Ectodermal cell (in vitro differentiated cells): Measurements from ENCODE around the gene GLTP.

ENCODE experiments used
- H3K27ac ChIP-seq: 2 replicates; pipeline ENCODE4 v1.7.0; 2013; ENCODE audit warnings: mild to moderate bottlenecking, low read depth, low read length; ENCODE audit not compliant: insufficient read depth, poor library complexity, severe bottlenecking
- H3K27me3 ChIP-seq: 2 replicates; pipeline ENCODE4 v1.7.0; 2013; ENCODE audit warnings: mild to moderate bottlenecking, low read length; ENCODE audit not compliant: insufficient read depth, control insufficient read depth, poor library complexity, severe bottlenecking
- H3K36me3 ChIP-seq: one replicate; pipeline ENCODE4 v1.7.0; 2013; ENCODE audit warnings: low read length; ENCODE audit not compliant: control insufficient read depth, insufficient read depth
- H3K4me1 ChIP-seq: one replicate; pipeline ENCODE4 v1.7.0; 2013; ENCODE audit warnings: low read length; ENCODE audit not compliant: control insufficient read depth, insufficient read depth
- H3K4me3 ChIP-seq: 2 replicates; pipeline ENCODE4 v1.7.0; 2013; ENCODE audit warnings: low read depth, low read length, control low read depth; ENCODE audit not compliant: insufficient read depth
- H3K9me3 ChIP-seq: 2 replicates; pipeline ENCODE4 v1.7.0; 2013; ENCODE audit warnings: mild to moderate bottlenecking, low read length, moderate library complexity; ENCODE audit not compliant: control insufficient read depth
- WGBS, 2 experiments: methylation state at CpG; one replicate each; pipeline ENCODE4 v1.1.7; 2013; ENCODE audit warnings: missing lambda C conversion rate in 2 of 2; 5-methylcytosine and 5-hydroxymethylcytosine counted together

GLTP gene

GRCh38 chr12:109824731-109825130 is 55.6 kb downstream of the GLTP start:
- Histone ChIP-seq H3K4me1 (peaks cover 5% of the 10 kb centered on the region), H3K27me3 (no peaks in the 10 kb centered on the region), H3K9me3 (no peaks in the 10 kb centered on the region), H3K4me3 (no peak overlapping the region), H3K27ac (no peak overlapping the region), H3K36me3 (no peaks in the 10 kb centered on the region)
- WGBS, 2 experiments: 87 to 93% methylated on average over 8 of the region's 8 CpGs

GRCh38 chr12:109822951-109823411 is 57.4 kb downstream of the GLTP start:
- WGBS, 2 experiments: 87 to 89% methylated on average over 15 of the region's 15 CpGs
- Histone ChIP-seq H3K4me3 (no peak overlapping the region), H3K36me3 (no peaks in the 10 kb centered on the region)

GRCh38 chr12:109822416-109822815 is 57.9 kb downstream of the GLTP start:
- WGBS, 2 experiments: 85 to 87% methylated on average over 7 of the region's 7 CpGs
- no peaks in the 10 kb centered on the region for H3K9me3 ChIP-seq
- no peak overlapping the region for H3K4me3 ChIP-seq

More at GRCh38 chr12:109822951-109823411, 57.4 kb downstream of the GLTP start:
- no peaks in the 10 kb centered on the region for H3K27me3 ChIP-seq
- no peak overlapping the region for H3K27ac ChIP-seq
- H3K4me1 ChIP-seq: peaks cover 5% of the 10 kb centered on the region
- no peaks in the 10 kb centered on the region for H3K9me3 ChIP-seq

GRCh38 chr12:109821968-109822367 is 58.4 kb downstream of the GLTP start:
- Histone ChIP-seq H3K9me3 (no peaks in the 10 kb centered on the region), H3K4me1 (peaks cover 5% of the 10 kb centered on the region), H3K4me3 (no peak overlapping the region), H3K27ac (no peak overlapping the region), H3K36me3 (no peaks in the 10 kb centered on the region), H3K27me3 (no peaks in the 10 kb centered on the region)

More at GRCh38 chr12:109822416-109822815, 57.9 kb downstream of the GLTP start:
- H3K27ac ChIP-seq: no peak overlapping the region
- H3K36me3 ChIP-seq: no peaks in the 10 kb centered on the region
- no peaks in the 10 kb centered on the region for H3K27me3 ChIP-seq
- peaks cover 5% of the 10 kb centered on the region for H3K4me1 ChIP-seq

- Histone ChIP-seq H3K4me1 (peaks cover 5% of the 10 kb centered on the region), H3K27ac (no peak overlapping the region), H3K36me3 (no peaks in the 10 kb centered on the region), H3K27me3 (no peaks in the 10 kb centered on the region), H3K4me3 (no peak overlapping the region), H3K9me3 (no peaks in the 10 kb centered on the region)
- 92% methylated on average over 16 of the region's 16 CpGs for WGBS, 2 experiments
These were observed 59.4 kb downstream of the GLTP start for GRCh38 chr12:109820816-109821381.

- Histone ChIP-seq H3K36me3 (no peaks in the 10 kb centered on the region), H3K27ac (no peak overlapping the region), H3K4me3 (no peak overlapping the region), H3K27me3 (no peaks in the 10 kb centered on the region), H3K9me3 (no peaks in the 10 kb centered on the region), H3K4me1 (peaks cover 5% of the 10 kb centered on the region)
- 87 to 91% methylated on average over 10 of the region's 10 CpGs for WGBS, 2 experiments
These were observed 61.3 kb downstream of the GLTP start for GRCh38 chr12:109818905-109819500.

GRCh38 chr12:109818253-109818652 is 62.1 kb downstream of the GLTP start:
- H3K27me3 ChIP-seq: no peaks in the 10 kb centered on the region
- H3K4me1 ChIP-seq: peaks cover 5% of the 10 kb centered on the region
- H3K36me3 ChIP-seq: no peaks in the 10 kb centered on the region
- no peaks in the 10 kb centered on the region for H3K9me3 ChIP-seq
- 92 to 95% methylated on average over 9 of the region's 9 CpGs for WGBS, 2 experiments
- no peak overlapping the region for H3K27ac ChIP-seq
- H3K4me3 ChIP-seq: no peak overlapping the region

- peaks cover 5% of the 10 kb centered on the region for H3K4me1 ChIP-seq
- 94 to 96% methylated on average over 8 of the region's 8 CpGs for WGBS, 2 experiments
- H3K27me3 ChIP-seq: no peaks in the 10 kb centered on the region
- H3K36me3 ChIP-seq: no peaks in the 10 kb centered on the region
- no peaks in the 10 kb centered on the region for H3K9me3 ChIP-seq
- no peak overlapping the region for H3K27ac ChIP-seq
- no peak overlapping the region for H3K4me3 ChIP-seq
These were observed 62.6 kb downstream of the GLTP start for GRCh38 chr12:109817627-109818231.

- no peaks in the 10 kb centered on the region for H3K36me3 ChIP-seq
- WGBS, 2 experiments: 94% methylated on average over 7 of the region's 7 CpGs
- H3K4me1 ChIP-seq: peaks cover 4% of the 10 kb centered on the region
- H3K9me3 ChIP-seq: no peaks in the 10 kb centered on the region
- no peaks in the 10 kb centered on the region for H3K27me3 ChIP-seq
- no peak overlapping the region for H3K27ac ChIP-seq
- H3K4me3 ChIP-seq: no peak overlapping the region
These were observed 63.5 kb downstream of the GLTP start for GRCh38 chr12:109816870-109817269.

- 93 to 94% methylated on average over 10 of the region's 10 CpGs for WGBS, 2 experiments
- Histone ChIP-seq H3K4me3 (no peak overlapping the region), H3K27ac (no peak overlapping the region), H3K4me1 (peaks cover 6% of the 10 kb centered on the region), H3K9me3 (no peaks in the 10 kb centered on the region), H3K36me3 (no peaks in the 10 kb centered on the region), H3K27me3 (no peaks in the 10 kb centered on the region)
These were observed 64.4 kb downstream of the GLTP start for GRCh38 chr12:109815757-109816617.
